MV-4-11 (cell line): ENCODE measurements around the gene TMC1.
"Not testable (repeated sequence)": the region's sequence is repeated elsewhere in the genome, so short reads cannot be mapped to it uniquely, and the experiment has no call there.

Experiments
- DNase-seq: peaks from one replicate; lab custom pipeline; 2025; lab: John Stamatoyannopoulos, UW

The TMC1 gene

DNA sequence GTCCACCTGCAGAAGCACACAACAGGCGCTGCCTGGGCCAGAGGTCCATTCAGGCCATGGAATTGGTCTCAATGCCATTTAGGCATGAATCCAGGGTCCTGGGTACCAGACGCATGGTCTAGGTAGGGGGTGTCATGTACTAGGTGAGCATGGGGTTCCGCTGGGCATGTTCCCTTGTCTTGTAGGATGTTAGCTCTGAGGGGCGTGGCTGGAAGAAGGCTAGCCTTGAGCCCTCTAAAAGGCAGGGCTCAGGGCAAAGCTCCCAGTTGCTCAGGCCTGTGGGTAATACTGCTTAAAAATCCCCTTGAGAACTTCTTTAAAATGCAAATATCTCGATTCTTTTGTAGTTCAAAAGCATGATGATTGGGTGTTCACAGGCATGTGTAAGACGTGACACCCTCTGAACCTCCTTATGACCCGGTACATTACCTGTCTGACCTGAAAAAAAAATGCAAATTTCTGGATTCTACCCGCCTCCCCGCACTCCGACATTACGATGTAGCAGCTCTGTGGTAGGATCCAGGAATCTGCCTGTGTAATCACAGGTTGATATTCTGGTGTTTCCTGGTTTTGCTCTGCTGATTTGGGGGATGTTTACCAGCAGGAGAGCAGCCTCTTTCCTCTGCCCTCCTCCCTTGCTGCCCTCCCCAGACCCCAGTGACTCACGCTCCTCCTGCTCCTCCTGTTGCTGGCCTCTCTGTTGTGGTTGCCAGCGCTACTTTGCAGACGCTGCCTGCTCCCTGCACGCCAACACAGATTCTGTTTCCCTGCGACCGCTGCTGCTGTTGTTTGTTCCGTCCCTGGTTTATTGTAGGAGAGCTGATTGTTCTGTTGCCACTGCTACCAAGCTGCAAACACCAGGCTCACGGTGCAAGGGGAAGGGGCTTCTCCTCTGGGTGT lies 5.7 kb downstream of the TMC1 start:
- peak; percentile 73 for DNase-seq

DNA sequence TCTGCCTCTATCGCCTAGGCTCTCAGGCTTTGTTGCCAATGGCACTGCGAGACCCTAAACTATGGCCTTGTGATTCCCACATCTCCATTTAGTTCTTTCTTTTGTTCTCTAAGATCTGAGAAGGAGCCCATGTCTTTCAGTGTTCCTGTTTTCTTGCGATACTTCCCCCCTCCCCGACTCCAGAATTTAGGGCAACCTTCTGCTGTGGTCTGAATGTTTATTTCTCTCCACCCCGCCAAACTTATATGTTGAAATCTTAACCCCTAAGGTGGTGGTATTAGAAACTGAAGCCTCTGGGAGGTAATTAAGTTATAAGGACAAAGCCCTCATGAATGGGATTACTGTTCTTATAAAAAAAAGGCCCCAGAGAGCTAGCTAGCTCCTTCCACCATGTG lies 6.4 kb downstream of the TMC1 start:
- DNase-seq, result peak; percentile 55

DNA sequence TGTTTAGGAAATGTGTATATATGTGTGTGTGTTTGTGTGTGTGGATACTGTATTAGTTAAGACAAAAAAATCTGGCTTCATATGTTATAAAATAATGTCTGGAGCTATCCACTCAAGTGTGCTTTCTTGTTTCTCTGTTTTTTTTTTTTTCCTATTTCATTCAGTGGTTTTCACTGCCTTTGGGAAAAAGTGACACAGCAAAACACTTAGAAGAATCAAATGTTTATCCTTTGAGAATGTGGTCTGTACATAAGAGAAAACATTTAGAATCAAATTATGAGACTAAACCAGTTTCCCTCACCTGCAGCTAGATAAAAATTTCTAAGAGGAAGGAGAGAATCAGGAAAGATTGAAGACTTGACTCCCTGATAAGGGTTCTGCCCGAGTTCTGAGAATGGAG lies 8.1 kb downstream of the TMC1 start:
- DNase-seq, result no peak

DNA sequence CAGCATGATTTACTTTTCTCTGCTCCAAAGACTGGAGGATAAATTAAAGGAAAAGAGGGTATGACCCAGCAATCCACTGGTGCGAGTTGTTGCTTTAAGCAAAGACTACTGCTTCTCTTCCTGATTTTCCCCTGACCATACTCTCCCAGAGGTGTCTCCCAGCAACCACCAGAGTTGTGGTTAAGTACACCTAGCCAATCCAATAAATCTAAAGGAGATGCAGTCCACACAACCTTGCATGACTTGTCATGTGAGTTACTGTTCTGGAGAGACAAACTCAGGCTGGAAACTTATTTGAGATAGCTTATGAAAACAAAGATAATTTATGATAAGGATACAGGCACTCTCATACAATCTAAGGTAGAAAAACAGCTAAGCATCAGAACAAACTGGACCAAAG lies 11.9 kb downstream of the TMC1 start:
- DNase-seq, result no peak

DNA sequence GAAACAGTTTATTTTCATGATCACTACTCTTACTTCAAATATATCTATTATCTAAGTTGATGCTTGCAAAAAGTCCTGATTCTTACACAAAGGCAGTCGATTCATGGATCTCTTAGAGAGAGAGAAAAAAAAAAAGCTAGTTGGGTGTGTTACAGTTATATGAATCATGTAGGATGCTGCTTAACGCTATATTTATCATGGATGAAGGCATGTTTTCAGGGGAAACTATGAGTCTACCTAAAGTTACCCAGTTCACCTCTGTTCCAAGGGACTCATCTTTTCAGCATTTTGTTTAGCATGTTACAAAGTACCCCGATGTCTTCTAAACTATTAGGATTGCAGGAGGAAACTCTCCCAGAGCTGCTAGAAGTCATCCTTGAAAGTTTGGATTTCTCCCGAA lies 13.5 kb downstream of the TMC1 start:
- no peak for DNase-seq

DNA sequence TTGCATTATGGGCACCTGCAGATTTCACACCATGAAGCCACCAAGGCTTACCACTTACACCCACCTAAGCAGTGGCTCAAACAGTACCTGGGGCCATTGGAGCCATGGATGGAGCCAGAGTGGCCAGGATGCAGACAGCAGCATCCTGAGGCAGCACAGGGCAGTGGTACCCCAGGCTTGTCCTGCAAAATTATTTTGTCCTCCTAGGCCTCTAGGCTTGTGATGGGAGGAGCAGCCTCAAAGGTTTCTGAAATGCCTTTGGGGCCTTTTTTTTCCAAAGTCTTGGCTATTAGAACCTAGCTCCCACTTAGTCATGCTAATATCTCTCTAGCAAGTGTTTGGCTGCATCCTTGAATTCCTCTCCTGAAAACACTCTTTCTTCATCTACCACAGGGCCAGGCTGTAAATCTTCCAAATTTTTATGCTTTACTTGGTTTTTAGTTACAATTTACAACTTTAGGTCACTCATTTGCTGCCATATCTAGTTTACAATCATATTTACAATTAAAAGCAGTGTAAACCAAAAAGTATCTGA lies 15.7 kb downstream of the TMC1 start:
- DNase-seq, result no peak

DNA sequence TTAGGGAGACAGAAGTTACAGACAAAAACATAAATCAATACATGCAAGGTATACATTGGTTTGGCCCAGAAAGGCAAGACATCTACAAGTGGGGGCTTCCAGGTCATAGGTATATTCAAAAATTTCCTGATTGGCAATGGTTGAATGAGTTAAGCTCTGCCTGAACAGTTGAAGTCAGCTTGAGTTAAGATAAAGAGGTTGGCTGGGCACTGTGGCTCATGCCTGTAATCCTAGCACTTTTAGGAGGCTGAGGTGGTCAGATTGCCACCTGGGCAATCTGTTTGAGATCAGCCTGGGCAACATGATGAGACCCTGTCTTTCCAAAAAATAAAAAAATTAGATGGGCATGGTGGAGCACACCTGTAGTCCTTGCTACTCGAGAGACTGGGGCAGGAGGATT lies 16.3 kb downstream of the TMC1 start:
- DNase-seq, result no peak

DNA sequence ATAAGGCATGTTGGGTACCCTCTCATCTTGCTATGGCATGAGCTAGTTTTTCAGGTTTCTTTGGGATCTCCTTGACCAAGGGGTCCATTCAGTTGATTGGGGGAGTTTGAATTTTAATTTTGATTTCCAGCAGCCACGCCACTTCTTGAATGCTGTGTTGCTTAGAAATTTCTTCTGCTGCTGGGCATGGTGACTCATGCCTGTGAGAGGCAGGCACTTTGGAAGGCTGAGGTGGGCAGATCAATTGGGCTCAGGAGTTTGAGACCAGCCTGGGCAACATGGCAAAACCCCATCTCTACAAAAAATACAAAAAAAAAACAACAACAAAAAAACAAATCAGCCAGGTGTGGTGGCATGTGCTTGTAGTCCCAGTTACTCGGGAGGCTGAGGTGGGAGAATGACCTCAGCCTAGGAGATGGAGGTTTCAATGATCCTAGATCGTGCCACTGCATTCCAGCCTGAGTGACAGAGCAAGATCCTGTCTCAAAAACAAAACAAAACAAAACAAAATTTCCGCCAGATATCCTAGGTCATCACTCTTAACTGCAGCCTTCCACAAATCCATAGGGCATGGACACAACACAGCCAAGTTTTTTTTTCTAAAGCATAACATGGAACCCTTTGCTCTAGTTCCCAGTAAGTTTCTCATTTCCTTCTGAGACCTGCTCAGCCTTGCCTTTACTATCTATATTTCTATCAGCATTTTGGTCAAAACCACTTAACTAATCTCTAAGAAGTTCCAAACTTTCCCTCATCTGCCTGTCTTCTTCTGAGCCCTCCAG lies 17.7 kb downstream of the TMC1 start:
- no peak for DNase-seq

DNA sequence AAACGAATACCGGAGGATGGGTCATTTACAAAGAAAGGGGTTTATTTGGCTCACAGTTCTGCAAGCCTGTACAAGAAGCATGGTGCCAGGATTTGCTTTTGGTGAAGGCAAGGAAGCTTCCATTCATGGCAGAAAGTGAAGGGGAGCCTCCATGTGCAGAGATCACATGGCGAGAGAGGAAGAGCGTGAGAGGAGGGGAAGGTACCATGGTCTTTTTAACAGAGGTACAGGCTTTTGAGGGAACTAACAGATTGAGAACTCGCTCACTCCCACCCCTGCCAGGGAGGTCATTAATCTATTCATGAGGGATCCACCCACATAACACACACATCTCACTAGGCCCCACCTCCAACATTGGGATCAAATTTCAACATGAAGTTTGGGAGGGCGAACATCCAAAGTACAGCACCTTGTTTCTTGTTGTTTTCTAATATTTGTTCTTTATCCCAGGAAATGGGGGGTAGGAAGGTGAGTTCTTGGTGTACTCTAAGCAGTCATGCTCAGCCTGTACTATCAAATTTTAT lies 18.5 kb downstream of the TMC1 start:
- no peak for DNase-seq

DNA sequence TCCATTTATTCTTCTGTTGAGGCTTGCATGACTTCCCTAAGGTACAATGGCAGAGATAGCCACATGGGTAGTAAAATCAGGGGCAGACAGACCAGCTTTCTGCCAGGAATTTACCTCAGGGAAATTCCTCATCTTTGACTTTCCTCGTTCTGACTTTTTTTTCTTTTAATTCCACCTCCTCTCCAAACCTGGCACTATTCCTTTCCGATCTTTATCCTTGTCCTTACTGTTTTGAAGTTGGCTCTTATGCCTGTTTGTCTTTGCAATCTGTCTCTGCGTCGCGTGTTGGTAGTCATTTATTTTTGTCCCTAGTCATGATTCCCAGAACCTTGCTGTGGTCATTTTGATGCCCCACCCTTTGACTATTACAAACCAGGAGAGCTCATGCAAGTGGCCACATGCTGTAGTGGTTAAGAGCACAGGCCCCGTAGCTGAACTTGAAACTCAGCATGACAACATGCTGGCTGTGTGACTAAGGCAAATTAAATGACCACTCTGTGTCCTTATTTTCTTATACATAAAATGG lies 19.0 kb downstream of the TMC1 start:
- DNase-seq, result no peak

DNA sequence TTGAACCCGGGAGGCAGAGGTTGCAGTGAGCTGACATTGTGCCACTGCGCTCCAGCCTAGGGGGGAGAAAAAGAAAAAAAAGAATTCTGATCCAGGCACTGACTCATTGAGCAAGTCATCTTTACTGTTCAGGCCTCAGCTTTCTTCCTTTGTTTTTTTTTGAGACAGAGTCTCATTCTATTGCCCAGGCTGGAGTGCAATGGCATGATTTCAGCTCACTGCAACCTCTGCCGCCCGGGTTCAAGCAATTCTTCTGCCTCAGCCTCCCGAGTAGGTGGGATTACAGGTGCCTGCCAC lies 21.1 kb downstream of the TMC1 start:
- not testable (repeated sequence) for DNase-seq

DNA sequence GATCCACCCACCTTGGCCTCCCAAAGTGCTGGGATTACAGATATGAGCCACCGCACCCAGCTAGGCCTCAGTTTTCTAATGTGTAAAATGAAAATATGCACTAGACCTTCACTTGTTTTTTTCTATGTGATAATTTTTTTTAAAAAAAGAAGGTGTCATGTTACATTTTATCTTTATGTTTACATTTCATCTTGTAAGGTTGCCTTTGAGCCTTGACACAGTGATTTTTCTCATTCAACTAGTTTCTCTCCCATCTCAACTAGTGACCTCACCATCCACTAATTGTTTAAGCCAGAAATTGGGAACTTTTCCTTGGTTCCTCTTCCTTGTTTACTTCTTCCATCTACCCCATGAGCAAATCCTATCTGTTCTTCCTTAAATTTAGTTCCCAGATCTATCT lies 21.5 kb downstream of the TMC1 start:
- DNase-seq, result no peak

DNA sequence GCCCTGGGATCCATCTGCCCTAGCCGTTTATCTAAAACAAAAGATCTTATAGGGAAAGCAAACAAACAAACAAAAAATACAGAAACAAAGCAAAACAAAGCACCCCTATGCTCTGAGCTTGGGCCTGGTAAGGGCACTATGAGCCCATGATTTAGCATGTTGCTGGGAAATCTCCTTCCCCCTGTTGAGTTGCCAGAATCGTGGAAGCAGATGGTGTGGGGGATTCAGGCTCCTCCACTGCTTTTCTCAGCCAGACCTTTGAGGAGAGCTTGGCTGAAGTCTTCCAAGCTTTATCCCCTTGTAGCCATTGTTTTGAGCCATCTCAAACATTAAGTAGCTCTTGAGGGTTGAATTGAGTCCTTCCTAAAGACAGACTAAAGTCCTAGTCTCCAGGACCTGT lies 29.9 kb downstream of the TMC1 start:
- no peak for DNase-seq

DNA sequence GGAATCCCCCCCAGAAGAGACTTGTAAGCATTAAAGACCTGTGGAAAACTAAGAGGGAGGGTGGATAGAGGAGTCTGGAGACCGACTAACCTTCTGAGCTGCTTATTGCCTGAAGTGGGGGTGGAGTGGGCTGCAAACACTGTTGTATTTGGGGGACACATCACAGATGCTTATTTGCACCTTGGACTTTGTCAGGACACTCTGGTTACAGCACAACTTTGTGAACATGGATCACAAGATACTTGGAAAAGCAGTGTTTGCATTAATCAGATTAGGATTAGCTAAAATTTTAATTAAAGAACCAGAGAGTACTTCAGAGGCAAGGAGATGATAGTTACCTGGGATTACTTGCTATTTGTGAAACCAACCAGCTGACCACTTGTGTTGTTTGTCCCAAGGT lies 30.9 kb downstream of the TMC1 start:
- no peak for DNase-seq

DNA sequence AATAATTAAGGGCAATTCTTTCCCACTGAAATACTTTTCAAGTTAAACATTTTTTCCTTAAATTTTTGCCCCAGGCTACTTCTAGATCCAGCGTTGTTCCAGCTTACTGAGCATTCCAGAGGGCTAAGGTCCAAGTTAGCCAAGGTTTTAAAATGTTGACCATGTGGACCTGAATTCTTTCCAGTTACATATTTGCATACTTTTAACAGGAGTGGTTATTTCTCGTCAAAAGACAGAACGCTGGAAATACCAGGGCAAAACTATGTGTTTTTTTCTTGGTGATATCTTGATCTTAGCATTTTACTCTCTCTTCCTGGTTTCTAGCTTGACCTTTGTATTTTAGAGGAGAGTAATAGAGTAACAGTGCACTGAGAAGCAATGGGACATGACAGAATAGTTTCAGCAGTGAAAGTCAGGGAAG lies 32.8 kb downstream of the TMC1 start:
- no peak for DNase-seq

DNA sequence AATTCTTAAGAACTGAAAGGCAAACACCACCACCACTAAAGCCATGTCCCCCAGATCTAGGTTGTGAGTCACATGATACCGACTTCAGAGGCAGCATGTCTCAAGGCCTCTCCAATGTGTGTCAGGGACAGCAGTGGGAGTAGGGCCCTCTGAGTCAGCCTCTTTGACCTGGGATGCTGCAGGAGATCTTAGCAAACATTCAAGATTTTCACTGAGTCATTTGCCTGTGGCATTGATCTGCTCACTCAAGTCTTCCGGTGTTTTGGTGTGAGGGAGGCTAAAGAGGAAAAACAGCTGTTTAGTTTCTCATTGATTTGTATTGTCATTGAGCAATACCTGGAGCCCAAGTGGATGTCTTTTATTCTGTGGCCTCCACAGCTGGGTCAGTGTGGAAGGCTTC lies 36.1 kb downstream of the TMC1 start:
- peak; percentile 73 for DNase-seq

DNA sequence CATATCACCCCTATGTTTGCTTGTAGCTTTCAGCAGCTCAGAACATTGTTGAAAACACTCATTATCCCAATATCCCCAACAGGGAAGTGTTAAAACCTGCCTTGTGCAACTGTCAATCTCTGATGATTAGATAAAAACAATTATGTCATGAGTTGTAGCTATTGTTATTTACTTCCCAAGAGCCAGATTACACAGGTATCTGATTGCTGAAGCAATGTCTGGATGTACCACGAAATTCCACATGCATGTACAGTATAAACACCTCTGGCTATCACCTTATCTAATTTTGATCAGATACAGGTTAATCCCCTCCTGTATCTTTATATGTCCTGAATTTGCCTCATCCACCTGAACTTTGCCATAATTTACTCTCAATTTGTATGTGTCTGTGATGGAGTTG lies 38.7 kb downstream of the TMC1 start:
- no peak for DNase-seq

DNA sequence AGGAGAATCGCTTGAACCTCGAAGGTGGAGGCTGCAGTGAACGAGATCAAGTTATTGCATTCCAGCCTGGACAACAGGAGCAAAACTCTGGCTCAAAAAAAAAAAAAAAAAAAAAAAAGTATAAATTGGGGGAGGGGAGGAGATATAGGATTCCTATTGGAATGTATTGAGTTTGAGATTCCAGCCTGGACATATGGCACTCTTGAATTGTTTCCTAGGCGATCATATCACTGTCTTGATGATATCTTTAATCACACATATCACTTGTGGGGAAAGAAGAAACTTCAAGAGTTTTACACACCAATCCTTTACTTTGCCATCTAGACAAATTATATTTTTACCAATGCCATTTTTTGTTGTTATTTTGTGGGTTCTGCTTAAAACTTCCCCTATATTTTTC lies 42.4 kb downstream of the TMC1 start:
- no peak for DNase-seq

DNA sequence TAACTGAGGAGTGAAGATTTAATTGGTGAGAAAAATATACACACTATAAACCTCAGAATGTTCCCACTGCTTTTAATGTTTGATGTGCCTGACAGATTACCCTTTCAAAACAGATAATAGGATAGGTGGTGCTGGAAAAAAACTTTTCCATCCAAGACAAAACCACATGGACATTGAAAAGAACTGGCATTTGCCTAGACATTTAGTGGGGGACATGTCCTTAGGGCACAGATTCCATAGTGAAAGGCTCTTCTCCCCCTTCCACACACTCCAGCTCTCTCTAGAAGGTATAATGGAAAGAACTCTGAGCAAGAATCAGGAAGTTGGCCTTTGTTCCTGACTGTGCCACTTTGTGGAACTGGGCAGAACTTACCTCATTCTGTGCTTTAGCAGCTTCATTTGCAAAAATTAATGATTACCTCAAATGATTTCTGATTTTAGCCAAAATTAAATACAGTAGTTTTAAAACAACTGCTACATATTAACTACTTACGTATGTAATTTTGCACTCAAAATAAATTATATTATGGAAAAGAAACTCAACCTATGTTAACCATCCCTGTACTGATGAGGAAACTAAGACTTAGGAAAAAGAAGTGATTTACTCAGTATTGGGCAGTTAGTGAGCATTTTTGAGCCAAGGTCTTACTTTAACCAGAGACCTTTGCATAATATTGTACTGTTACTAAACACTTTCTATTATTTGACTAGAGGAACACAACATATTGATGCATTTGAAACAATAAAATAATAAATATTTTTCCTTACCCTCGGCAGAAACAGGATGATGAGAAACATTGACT lies 43.3 kb downstream of the TMC1 start:
- no peak for DNase-seq

DNA sequence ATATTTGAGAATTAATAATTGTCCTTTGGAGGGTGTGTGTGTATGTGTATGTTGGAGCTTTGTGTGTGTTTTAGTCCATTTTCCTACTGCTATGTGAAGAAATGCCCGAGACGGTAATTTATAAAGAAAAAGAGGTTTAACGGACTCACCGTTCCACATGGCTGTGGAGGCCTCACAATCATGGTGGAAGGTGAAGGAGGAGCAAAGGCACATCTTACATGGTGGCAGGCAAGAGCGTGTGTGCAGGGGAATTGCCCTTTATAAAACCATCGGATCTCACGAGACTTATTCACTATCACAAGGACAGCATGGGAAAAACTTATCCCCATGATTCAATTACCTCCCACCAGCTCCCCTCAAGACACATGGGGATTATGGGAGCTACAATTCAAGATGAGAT lies 44.1 kb downstream of the TMC1 start:
- no peak for DNase-seq

DNA sequence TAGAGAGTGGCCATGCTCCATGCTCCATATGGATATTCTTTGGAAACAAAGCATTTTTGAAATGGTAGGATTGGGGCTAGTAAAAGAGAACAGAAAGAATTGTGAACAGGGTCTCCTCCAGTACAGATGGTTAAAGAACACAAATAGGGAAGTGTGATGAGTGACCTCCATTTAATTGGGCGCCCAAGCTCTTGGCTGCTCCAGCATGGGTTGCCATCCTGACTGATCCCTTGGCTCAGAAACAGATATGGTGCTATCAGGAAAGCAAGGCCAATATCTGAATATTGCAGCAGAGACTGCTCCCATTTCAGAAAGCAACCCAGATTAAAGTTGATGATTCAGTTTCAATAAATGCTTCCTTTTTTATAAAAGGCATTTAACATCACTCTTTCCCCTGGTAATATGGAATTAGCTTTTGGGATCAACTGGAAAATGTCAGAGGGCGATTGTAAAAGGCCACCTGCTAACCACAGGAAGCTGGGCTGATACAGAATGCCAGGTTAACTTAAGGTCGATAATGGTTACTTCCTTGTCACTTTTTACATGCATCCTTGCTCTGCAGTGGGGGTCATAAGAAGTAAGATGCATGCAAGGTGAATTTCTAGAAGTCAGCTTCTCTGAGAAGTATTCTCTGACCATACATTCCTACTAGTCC lies 52.9 kb downstream of the TMC1 start:
- peak; percentile 39 for DNase-seq
